ENCODE results near the gene POC1B.

Gene POC1B

DNA sequence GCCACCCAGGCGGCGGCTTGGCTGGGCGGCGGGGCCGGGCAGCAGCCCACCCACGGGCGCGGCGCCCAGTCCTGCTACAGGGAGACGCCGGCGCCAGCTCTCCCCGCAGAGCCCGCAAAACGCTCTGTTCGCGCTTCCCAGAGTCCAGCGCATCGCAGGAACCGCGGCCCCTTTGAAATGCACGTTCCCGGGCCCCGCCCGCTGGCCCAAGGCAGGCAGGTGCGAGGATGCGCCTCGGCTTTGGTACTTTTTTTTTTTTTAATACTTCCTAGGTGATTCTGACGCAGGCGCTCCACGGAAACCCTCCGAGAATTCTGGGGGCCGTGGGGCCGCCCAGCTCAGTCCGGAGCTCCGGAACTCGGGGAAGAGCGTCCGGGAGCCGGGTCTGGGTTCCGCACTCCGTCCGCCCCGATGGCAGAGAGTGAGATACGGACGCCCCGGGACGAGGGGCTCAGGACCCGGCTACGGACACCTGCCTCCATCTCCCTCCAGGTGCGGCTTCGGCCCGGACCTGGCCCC is 483 bp downstream of the POC1B start:
- ChIA-PET POLR2A (interaction anchor here (0.7 to 1.7 kb wide), 3 partner anchors 14 to 173 kb away, joined by 3 to 4 read pairs (median 3); partner anchors contain the start of gene DUSP6), CTCF (interaction anchor here (0.6 to 1.4 kb wide), 2 partner anchors 25 to 55 kb away, joined by 3 read pairs; no protein-coding TSS in a partner anchor)
- no peak for TF ChIP-seq BHLHE40 (IDR thresholded peaks at IDR 0.05; ENCODE audit: borderline replicate concordance)
- peak; percentile 21 for DNase-seq (ENCODE audit: extremely low spot score)

DNA sequence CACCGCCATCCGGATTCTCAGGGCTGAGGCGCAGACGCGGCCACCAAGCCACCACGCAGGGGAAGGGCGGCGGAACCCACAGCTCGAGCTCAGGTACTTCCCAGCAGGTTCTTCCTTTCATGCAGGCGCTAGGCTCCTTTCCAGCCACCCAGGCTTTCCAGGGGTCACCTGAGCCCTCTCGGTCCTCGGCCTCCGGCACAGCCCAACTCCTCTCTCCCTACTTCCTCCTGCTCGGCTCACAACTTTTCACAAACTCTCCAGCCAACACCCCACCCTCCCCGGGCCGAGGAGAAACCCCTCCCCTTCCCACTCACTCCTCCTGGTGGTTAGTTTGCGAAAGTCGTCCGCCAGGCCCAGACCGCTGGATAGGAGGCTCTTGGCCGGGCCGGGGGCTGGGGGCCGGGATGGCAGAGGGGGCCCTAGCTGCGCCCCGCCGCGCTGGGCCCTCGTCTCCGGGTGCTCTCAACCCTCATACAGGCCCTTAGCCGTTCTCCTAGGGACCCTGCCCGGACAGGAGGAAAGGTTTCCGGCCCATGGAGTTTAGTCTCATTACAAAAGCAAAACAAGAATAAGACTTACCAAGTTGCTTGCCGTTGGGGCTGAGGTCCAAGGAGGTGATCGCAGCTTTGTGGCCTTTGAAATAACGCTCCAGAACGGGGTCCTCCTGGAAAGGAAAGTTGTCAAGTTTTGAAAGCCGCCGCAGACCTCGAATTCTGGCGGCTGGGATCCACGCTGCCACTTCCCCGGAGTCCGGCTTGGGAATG is 1.1 kb downstream of the POC1B start, which contains the start of gene GALNT4:
GALNT4 (minus strand) TSS at position 256 of the 764 bp plus-strand sequence; CDS start at position 9, 247 bp downstream.
- POLR2A ChIA-PET: interaction anchor here (0.7 to 1.7 kb wide), 3 partner anchors 13 to 173 kb away, joined by 3 to 4 read pairs (median 3); partner anchors contain the start of gene DUSP6
- CTCF ChIA-PET: interaction anchor here (0.6 to 1.4 kb wide), 5 partner anchors 24 to 507 kb away, joined by 3 to 4 read pairs (median 3); no protein-coding TSS in a partner anchor

GRCh38 chr12:89523843-89524540 is 1.9 kb downstream of the POC1B start:
- POLR2A ChIA-PET: interaction anchor here (1.2 to 1.7 kb wide), 2 partner anchors 55 to 172 kb away, joined by 3 to 4 read pairs; partner anchors contain the start of gene DUSP6
- TF ChIP-seq HDGF (IDR thresholded peaks at IDR 0.05; ENCODE audit: borderline replicate concordance): no peak
- no peak for TF ChIP-seq ELF4 (IDR thresholded peaks at IDR 0.05)
- no peak for TF ChIP-seq FOXK2 (IDR thresholded peaks at IDR 0.05)
- TF ChIP-seq L3MBTL2 (conservative IDR thresholded peaks at IDR 0.05): no peak
- no peak for TF ChIP-seq CTBP1 (IDR thresholded peaks at IDR 0.05; ENCODE audit: borderline replicate concordance)
- no peak for TF ChIP-seq TARDBP (IDR thresholded peaks at IDR 0.05)
- no peak for TF ChIP-seq NFRKB (IDR thresholded peaks at IDR 0.05)
- TF ChIP-seq FOXM1 (IDR thresholded peaks at IDR 0.05; ENCODE audit: borderline replicate concordance): no peak
- TF ChIP-seq ZNF384 (IDR thresholded peaks at IDR 0.05): no peak
- no peak for TF ChIP-seq SUZ12 (IDR thresholded peaks at IDR 0.05)
- TF ChIP-seq FOXA1 (IDR thresholded peaks at IDR 0.05): no peak
- TF ChIP-seq BHLHE40 (IDR thresholded peaks at IDR 0.05; ENCODE audit: borderline replicate concordance): no peak
- TF ChIP-seq ARNT (IDR thresholded peaks at IDR 0.05): no peak
- TF ChIP-seq LEF1 (IDR thresholded peaks at IDR 0.05; ENCODE audit: borderline replicate concordance): no peak
- no peak for TF ChIP-seq PKNOX1 (IDR thresholded peaks at IDR 0.05)
- no peak for TF ChIP-seq SP1 (IDR thresholded peaks at IDR 0.05)
- no peak for DNase-seq (ENCODE audit: extremely low spot score)
- CTCF ChIA-PET: interaction anchor here (0.8 to 1.4 kb wide), 4 partner anchors 54 to 506 kb away, joined by 3 to 4 read pairs (median 3); no protein-coding TSS in a partner anchor

More for the DNA sequence above, 1.1 kb downstream of the POC1B start, which contains the start of gene GALNT4:
- TF ChIP-seq CTBP1 (IDR thresholded peaks at IDR 0.05; ENCODE audit: borderline replicate concordance) (no peak), L3MBTL2 (conservative IDR thresholded peaks at IDR 0.05) (peak; percentile 30; the same call in 1 of the 2 replicates), SUZ12 (IDR thresholded peaks at IDR 0.05) (no peak), NFRKB (IDR thresholded peaks at IDR 0.05) (no peak), FOXK2 (IDR thresholded peaks at IDR 0.05) (no peak), ELF4 (IDR thresholded peaks at IDR 0.05) (no peak)
- peak; percentile 81 for DNase-seq (ENCODE audit: extremely low spot score)

- no peak for TF ChIP-seq PKNOX1 (IDR thresholded peaks at IDR 0.05)
- TF ChIP-seq NFRKB (IDR thresholded peaks at IDR 0.05): no peak
- no peak for TF ChIP-seq L3MBTL2 (conservative IDR thresholded peaks at IDR 0.05)
- no peak for TF ChIP-seq BHLHE40 (IDR thresholded peaks at IDR 0.05; ENCODE audit: borderline replicate concordance)
- TF ChIP-seq SP1 (IDR thresholded peaks at IDR 0.05): no peak
- TF ChIP-seq ELF4 (IDR thresholded peaks at IDR 0.05): no peak
- TF ChIP-seq SUZ12 (IDR thresholded peaks at IDR 0.05): no peak
- no peak for TF ChIP-seq ARNT (IDR thresholded peaks at IDR 0.05)
- no peak for TF ChIP-seq HDGF (IDR thresholded peaks at IDR 0.05; ENCODE audit: borderline replicate concordance)
- TF ChIP-seq ZNF384 (IDR thresholded peaks at IDR 0.05): no peak
- no peak for TF ChIP-seq FOXM1 (IDR thresholded peaks at IDR 0.05; ENCODE audit: borderline replicate concordance)
- no peak for TF ChIP-seq FOXA1 (IDR thresholded peaks at IDR 0.05)
- TF ChIP-seq LEF1 (IDR thresholded peaks at IDR 0.05; ENCODE audit: borderline replicate concordance): no peak
- no peak for TF ChIP-seq FOXK2 (IDR thresholded peaks at IDR 0.05)
- TF ChIP-seq TARDBP (IDR thresholded peaks at IDR 0.05): no peak
- TF ChIP-seq CTBP1 (IDR thresholded peaks at IDR 0.05; ENCODE audit: borderline replicate concordance): no peak
- DNase-seq (ENCODE audit: extremely low spot score): no peak
- CTCF ChIA-PET: no interaction called here
- POLR2A ChIA-PET: no interaction called here
Measured at GRCh38 chr12:89523393-89523792, 2.5 kb downstream of the POC1B start.

GRCh38 chr12:89521364-89522223 is 4.3 kb downstream of the POC1B start:
- ChIA-PET CTCF (interaction anchor here (0.6 to 1.2 kb wide), 3 partner anchors 50 to 570 kb away, joined by 3 read pairs; no protein-coding TSS in a partner anchor), POLR2A (no interaction called here)
- TF ChIP-seq SUZ12 (IDR thresholded peaks at IDR 0.05) (no peak), CTBP1 (IDR thresholded peaks at IDR 0.05; ENCODE audit: borderline replicate concordance) (no peak), LEF1 (IDR thresholded peaks at IDR 0.05; ENCODE audit: borderline replicate concordance) (no peak), FOXA1 (IDR thresholded peaks at IDR 0.05) (no peak), PKNOX1 (IDR thresholded peaks at IDR 0.05) (no peak), BHLHE40 (IDR thresholded peaks at IDR 0.05; ENCODE audit: borderline replicate concordance) (no peak), FOXM1 (IDR thresholded peaks at IDR 0.05; ENCODE audit: borderline replicate concordance) (no peak), SP1 (IDR thresholded peaks at IDR 0.05) (no peak), NFRKB (IDR thresholded peaks at IDR 0.05) (no peak), HDGF (IDR thresholded peaks at IDR 0.05; ENCODE audit: borderline replicate concordance) (no peak), ARNT (IDR thresholded peaks at IDR 0.05) (no peak), TARDBP (IDR thresholded peaks at IDR 0.05) (no peak), FOXK2 (IDR thresholded peaks at IDR 0.05) (no peak), L3MBTL2 (conservative IDR thresholded peaks at IDR 0.05) (no peak), ZNF384 (IDR thresholded peaks at IDR 0.05) (no peak)
- no peak for DNase-seq (ENCODE audit: extremely low spot score)
